ENCODE data around the gene ATG7. TPM values are rescaled to one million over a fixed set of nuclear protein-coding genes. Genes with fewer than 3 reads are reported as not detected.

The ATG7 gene
- total RNA-seq, 1 experiment from 2014 or later: 55.1 TPM

DNA sequence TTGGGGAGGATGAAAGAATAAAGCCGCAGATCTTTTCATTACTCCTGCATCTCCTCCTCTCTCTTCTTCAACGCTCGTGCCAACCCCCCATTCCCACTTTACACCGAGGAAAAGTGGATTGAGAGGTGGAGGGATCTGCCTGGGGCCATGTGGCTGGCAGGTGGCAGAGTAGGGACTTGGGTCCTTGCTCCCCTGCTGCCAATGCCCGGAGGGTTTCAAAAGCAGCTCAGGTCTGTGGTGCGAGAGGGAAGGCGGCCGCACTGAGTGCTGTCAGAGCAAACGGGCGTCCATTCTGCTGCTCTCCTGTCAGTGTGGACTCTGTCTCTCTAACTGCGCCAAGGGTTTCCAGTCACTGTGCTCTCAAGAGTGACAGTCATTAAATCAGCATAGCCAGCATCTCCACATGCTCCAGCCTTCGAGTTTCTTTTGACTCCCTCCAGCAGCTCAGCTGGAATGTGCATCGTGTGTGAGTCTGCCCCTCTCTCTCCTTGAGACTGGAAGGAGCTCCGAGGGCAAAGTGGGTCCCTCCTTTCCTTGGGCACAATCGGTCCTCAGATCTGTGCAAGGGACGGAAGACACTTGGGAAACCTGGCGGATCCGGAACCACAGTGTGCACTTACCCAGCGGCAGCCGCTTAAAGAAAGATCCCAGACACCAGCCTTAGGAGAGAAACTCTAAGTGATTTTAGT, 302.9 kb downstream of the ATG7 start:
- DNase-seq (ENCODE audit: low read depth): no peak
- in situ Hi-C loops (cut with HindIII; ENCODE audit: low pct_unique_long_range_greater_than_20kb, low sequenced_read_pairs): no loop called here

DNA sequence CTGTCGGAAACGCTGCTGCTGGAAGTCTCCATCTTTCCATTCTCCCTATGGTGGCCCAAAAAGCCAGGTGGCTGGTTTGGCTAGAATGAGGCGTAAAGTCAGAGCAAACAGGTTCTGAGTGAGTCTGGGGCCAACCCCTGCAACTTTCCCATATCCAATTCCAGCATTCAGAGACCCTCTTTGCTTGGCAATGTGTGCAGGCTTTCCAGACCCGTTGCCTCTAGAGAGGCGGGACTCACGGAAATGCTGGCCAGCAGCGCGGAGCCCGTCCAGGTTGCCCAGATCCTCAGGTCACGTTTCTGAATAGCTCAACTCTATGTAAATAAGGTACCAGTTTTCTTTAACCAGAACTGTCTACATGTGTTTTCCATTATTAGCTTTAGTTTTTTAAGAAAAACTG, 303.5 kb downstream of the ATG7 start:
- in situ Hi-C loops (cut with HindIII; ENCODE audit: low pct_unique_long_range_greater_than_20kb, low sequenced_read_pairs): no loop called here
- DNase-seq (ENCODE audit: low read depth): no peak

- DNase-seq (ENCODE audit: low read depth): no peak
- in situ Hi-C loops (cut with HindIII; ENCODE audit: low pct_unique_long_range_greater_than_20kb, low sequenced_read_pairs): no loop called here
Measured at GRCh38 chr3:11576453-11576852, 304.3 kb downstream of the ATG7 start.

DNA sequence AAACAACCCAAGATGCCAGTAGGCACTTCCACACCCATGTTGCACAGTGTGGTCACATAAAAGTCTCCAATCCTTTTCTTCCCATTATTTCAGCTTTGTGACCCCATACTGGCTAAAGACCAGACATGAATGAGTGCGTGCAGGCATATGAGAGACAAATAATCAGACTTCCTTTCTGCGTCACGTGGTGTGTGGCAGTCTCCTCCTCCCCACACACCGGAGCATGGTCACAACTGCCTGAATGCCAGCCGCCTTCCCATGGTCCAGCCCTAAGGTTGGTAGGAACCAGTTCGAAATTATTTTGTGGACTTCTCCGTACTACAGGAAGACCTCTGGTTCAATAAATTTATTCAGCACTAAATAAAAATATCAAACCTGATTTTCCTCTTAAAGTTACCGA, 306.0 kb downstream of the ATG7 start:
- DNase-seq (ENCODE audit: low read depth): no peak
- in situ Hi-C loops (cut with HindIII; ENCODE audit: low pct_unique_long_range_greater_than_20kb, low sequenced_read_pairs): no loop called here

DNA sequence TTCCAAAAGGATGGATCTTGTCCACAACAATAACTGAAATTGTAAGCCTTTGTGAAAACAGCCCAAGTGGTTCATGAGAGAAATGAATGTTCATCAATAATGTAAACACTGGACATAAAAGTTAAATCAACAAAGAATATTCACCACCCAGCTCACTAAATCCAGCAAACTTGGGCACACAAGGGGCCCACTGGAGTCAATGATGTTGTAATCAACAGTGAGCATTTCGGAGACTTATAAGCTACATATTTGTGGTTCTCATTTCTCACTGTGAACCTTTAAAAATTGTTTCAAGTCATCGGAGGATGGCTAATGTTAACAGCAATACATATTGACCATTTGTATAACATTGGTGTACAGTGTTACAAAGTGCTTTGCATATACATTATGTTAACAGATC, 308.4 kb downstream of the ATG7 start:
- in situ Hi-C loops (cut with HindIII; ENCODE audit: low pct_unique_long_range_greater_than_20kb, low sequenced_read_pairs): no loop called here
- DNase-seq (ENCODE audit: low read depth): no peak

DNA sequence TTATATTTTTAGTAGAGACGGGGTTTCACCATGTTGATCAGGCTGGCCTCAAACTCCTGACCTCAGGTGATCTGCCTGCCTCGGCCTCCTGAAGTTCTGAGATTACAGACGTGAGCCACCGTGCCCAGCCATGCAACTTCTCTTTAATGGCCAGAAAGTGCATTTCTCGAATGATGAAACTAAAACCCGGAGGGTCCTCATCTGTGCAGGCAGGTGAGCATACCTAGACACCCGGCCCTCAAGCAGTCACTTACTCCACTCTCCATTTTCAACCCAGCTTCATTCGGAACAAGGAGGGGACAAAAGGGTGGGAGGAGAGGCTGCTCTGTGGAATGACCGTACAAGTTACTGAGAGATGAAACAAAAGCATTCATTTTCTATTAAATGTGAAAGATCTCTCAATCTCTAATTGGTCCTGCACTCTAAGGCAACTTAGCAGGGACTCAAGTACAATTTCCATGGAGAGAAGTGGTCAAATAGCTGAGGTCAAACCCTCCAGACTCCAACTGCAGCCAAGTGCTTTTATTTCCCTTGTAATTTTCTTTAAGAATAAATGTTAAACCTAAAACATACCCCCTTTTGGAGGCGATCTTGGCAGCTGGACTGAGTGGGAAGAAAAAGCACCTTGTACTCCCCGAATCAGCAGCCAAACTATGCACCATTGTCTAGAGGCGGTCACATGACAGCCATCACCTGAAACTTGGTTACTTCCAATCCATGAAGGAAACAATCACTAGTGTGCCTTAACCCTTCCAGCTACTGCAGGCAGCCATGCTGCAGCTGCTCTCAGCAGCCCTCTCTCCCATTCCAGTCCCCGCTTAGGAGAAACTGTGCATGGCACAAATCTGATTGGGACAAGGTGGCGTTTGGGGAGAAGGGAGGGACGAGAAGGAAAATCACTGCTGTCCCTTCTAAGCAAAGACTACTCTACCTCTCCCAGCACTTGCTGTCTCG, 309.3 kb downstream of the ATG7 start:
- in situ Hi-C loops (cut with HindIII; ENCODE audit: low pct_unique_long_range_greater_than_20kb, low sequenced_read_pairs): no loop called here
- no peak for DNase-seq (ENCODE audit: low read depth)

- in situ Hi-C loops (cut with HindIII; ENCODE audit: low pct_unique_long_range_greater_than_20kb, low sequenced_read_pairs): no loop called here
- DNase-seq (ENCODE audit: low read depth): peak; percentile 72
Measured at GRCh38 chr3:11582191-11582968, 310.2 kb downstream of the ATG7 start.

DNA sequence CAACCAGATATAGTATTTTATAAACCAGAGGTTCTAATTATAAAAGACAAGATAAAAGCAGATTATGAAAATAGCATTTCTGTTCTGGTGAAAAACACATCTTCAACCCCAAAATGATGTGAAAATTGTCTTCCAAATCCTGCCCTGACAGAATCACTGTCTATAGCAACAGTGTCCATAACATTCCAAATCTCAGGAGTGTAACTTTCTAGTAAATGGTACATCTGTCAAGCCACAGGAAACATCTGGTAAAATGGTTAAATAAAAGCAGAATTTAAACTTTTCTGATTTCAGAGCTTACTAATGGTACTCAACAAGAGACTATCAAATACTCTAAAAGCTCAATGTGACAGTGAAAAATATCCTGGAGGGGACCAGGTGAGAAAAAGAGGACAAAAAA, 311.0 kb downstream of the ATG7 start:
- DNase-seq (ENCODE audit: low read depth): no peak

GRCh38 chr3:11583638-11584046, 311.4 kb downstream of the ATG7 start:
- in situ Hi-C loops (cut with HindIII; ENCODE audit: low pct_unique_long_range_greater_than_20kb, low sequenced_read_pairs): no loop called here

More for the DNA sequence above, 311.0 kb downstream of the ATG7 start:
- in situ Hi-C loops (cut with HindIII; ENCODE audit: low pct_unique_long_range_greater_than_20kb, low sequenced_read_pairs): no loop called here

GRCh38 chr3:11584570-11584969, 312.4 kb downstream of the ATG7 start:
- no peak for DNase-seq (ENCODE audit: low read depth)
- in situ Hi-C loops (cut with HindIII; ENCODE audit: low pct_unique_long_range_greater_than_20kb, low sequenced_read_pairs): no loop called here

More at GRCh38 chr3:11583638-11584046, 311.4 kb downstream of the ATG7 start:
- no peak for DNase-seq (ENCODE audit: low read depth)

GRCh38 chr3:11587766-11588165, 315.6 kb downstream of the ATG7 start:
- DNase-seq (ENCODE audit: low read depth): no peak
- in situ Hi-C loops (cut with HindIII; ENCODE audit: low pct_unique_long_range_greater_than_20kb, low sequenced_read_pairs): no loop called here

GRCh38 chr3:11588338-11588737, 316.1 kb downstream of the ATG7 start:
- in situ Hi-C loops (cut with HindIII; ENCODE audit: low pct_unique_long_range_greater_than_20kb, low sequenced_read_pairs): no loop called here
- DNase-seq (ENCODE audit: low read depth): no peak

GRCh38 chr3:11588755-11589154, 316.6 kb downstream of the ATG7 start:
- in situ Hi-C loops (cut with HindIII; ENCODE audit: low pct_unique_long_range_greater_than_20kb, low sequenced_read_pairs): no loop called here
- no peak for DNase-seq (ENCODE audit: low read depth)

DNA sequence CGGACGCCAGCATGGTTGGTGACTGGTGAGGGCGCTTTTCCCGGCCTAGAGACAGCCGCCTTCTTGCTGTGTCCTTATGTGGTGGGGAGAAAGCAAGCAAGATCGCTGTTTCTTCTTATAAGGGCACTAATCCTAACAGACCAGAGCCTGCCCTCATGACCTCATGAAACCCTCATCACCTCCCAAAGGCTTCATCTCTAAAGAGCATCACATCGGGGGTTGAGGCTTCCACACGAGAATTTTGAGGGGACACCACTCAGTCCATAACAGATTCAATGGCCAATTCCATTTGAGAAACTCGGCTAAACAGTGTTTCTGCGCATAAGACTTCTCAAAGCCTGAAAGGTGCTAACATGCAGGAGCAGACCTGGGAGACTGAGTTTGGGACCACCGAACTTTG, 317.5 kb downstream of the ATG7 start:
- in situ Hi-C loops (cut with HindIII; ENCODE audit: low pct_unique_long_range_greater_than_20kb, low sequenced_read_pairs): no loop called here
- no peak for DNase-seq (ENCODE audit: low read depth)

- in situ Hi-C loops (cut with HindIII; ENCODE audit: low pct_unique_long_range_greater_than_20kb, low sequenced_read_pairs): no loop called here
- no peak for DNase-seq (ENCODE audit: low read depth)
Measured at GRCh38 chr3:11591002-11591355, 318.8 kb downstream of the ATG7 start.

- in situ Hi-C loops (cut with HindIII; ENCODE audit: low pct_unique_long_range_greater_than_20kb, low sequenced_read_pairs): no loop called here
- DNase-seq (ENCODE audit: low read depth): peak; percentile 72
Measured at GRCh38 chr3:11591391-11592282, 319.4 kb downstream of the ATG7 start.

- in situ Hi-C loops (cut with HindIII; ENCODE audit: low pct_unique_long_range_greater_than_20kb, low sequenced_read_pairs): no loop called here
- no peak for DNase-seq (ENCODE audit: low read depth)
Measured at GRCh38 chr3:11592445-11593298, 320.5 kb downstream of the ATG7 start.
